Activated T-helper 9 cell treated with anti-CD3 and anti-CD28 coated beads, Interleukin-2, amount 50 U/mL, for 16 hours (primary cell): Measurements from ENCODE around the gene C14orf119.

Experiments used
- DNase-seq: peaks from one replicate; pipeline ENCODE4 v3.0.0-alpha.2; 2020; ENCODE audit warnings: low read depth

C14orf119 gene

GRCh38 chr14:23060536-23061260 is 34.6 kb upstream of the C14orf119 start:
- DNase-seq: no peak

- DNase-seq: no peak
Observed at GRCh38 chr14:23062002-23062401, 33.3 kb upstream of the C14orf119 start.

- DNase-seq: no peak
Observed at GRCh38 chr14:23063601-23064000, 31.7 kb upstream of the C14orf119 start.

GRCh38 chr14:23066368-23066767 is 28.9 kb upstream of the C14orf119 start:
- DNase-seq: no peak

GRCh38 chr14:23066855-23067744 is 28.2 kb upstream of the C14orf119 start:
- DNase-seq: no peak

GRCh38 chr14:23067847-23068788 is 27.2 kb upstream of the C14orf119 start:
- DNase-seq: no peak

- peak; percentile 61 for DNase-seq
Observed at GRCh38 chr14:23068789-23069412, 26.4 kb upstream of the C14orf119 start.

GRCh38 chr14:23069413-23069806 is 25.9 kb upstream of the C14orf119 start:
- DNase-seq: no peak

GRCh38 chr14:23070262-23071129 is 24.8 kb upstream of the C14orf119 start:
- no peak for DNase-seq

- peak; percentile 66 for DNase-seq
Observed at GRCh38 chr14:23071244-23071920, 23.9 kb upstream of the C14orf119 start.

GRCh38 chr14:23071921-23072539 is 23.3 kb upstream of the C14orf119 start:
- no peak for DNase-seq

- no peak for DNase-seq
Observed at GRCh38 chr14:23074906-23075305, 20.4 kb upstream of the C14orf119 start.

GRCh38 chr14:23076785-23077408 is 18.4 kb upstream of the C14orf119 start:
- no peak for DNase-seq

- no peak for DNase-seq
Observed at GRCh38 chr14:23077962-23078361, 17.3 kb upstream of the C14orf119 start.

GRCh38 chr14:23078692-23079116 is 16.6 kb upstream of the C14orf119 start:
- no peak for DNase-seq

- DNase-seq: no peak
Observed at GRCh38 chr14:23079716-23080115, 15.6 kb upstream of the C14orf119 start.

- DNase-seq: no peak
Observed at GRCh38 chr14:23080474-23080873, 14.8 kb upstream of the C14orf119 start.

- DNase-seq: no peak
Observed at GRCh38 chr14:23085458-23085857, 9.8 kb upstream of the C14orf119 start.

- DNase-seq: no peak
Observed at GRCh38 chr14:23086565-23086964, 8.7 kb upstream of the C14orf119 start.
